ENCODE results near the gene CEP170B.
"Not testable (repeated sequence)": the region's sequence is repeated elsewhere in the genome, so short reads cannot be mapped to it uniquely, and the experiment has no call there.

The CEP170B gene

DNA sequence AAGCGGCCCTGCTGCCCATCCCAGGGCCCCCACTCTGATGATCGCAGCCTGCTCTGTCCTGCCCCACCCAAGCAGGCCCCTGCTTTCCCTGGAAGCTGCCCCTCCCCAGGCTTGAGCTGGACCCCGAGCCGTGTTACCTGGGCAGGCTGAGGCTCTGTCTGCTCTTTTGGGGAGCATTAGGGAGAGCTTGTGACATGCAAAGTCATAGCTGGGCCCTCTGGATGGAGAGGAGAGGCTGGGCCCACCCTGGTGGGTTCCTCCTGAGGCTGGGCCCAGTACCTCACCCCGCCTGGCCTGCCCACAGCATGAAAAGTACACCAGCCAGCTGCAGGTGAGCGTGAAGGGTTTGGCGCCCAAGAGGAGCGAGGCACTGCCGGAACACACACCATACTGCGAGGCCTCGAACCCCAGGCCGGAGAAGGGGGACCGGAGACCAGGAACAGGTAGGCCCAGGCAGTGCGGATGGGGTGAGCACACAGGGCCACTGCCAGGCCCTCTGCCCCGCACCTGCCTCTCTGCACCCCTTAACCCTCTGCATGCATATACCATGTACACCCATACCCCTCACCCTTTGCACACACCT is 15.0 kb downstream of the CEP170B start:
- no peak for DNase-seq

DNA sequence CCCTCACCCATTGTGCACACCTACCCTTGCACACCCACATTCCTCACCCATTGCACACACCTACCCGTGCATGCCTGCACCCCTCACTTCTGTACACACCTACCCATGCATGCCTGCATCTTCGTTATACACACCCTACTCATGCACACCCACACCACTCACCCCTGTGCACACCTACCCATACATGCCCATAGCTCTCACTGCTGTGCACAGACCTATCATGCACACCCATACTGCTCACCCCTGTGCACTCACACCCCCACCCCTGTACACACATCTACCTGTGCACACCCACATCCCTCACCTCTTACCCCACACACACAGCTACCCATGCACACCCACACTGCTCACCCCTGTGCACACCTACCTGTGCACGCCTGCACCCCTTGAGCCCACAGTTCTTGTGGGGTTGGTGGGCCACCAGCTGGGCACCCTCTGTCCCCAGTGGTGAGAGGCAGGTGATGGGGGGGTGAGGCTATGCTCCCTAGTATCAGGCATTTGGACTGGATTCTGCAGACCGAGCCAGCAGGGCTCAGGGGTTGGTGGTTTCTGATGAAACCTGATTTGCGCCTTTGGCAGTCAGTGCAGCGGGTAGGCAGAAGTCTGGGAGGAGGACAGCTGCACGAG is 15.6 kb downstream of the CEP170B start:
- no peak for DNase-seq

DNA sequence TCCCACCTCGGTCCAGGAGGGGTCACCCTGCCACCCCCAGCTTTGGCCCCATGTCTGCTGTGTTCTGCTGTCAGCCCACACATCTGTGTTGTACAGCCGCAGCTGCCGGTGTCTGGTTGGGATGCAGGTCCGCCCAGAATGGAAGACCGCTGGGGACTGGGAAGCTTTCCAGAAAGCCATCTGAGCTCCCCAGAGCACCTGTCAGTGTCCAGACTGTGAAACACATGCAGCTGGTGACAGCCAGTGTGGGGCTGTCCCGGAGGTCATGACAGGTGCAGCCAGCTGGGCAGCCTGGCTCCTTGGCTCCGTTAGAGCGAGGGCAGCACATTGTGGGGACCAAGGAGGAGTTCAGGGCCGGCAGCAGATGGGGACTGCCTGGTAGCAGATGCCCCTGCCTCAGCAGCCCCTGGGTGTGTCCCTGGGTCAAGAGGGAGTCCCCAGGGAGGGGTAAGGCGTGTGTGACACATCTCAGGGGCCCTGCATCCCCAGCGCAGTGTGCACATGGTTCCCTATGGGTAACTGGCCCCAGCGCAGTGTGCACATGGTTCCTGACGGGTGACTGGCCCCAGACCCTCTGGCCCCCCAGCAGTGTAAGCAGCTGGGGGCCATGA is 16.4 kb downstream of the CEP170B start:
- DNase-seq, result peak; percentile 67

DNA sequence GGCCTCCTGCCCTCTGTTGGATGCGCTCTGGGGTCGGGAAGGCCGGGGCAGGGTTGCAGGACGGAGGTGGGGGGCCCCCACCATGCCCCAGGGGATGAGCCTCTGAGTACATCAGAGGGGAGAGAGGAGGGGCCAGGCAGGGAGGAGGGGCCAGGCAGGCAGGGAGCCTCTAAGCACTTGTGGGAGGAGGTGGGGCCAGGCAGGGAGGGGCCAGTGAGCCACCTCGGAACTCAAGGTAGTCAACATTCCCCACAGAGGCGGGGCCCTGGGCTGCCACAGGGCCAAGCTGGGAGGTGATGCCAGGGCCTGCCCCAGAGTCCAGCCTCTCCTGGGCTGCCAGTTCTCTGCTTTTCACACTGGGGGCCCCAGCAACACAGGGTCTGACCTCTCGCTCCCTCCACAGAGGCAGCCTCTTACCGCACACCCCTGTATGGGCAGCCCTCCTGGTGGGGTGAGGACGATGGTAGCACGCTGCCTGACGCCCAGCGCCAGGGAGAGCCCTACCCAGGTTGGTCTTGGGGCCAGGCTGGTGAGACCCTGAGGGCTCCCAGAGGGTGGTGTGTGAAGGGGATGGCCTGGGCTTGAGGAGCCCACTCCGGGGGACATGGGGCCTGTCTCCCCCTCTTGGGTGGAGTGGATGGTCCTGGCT is 17.4 kb downstream of the CEP170B start:
- peak; percentile 58 for DNase-seq

DNA sequence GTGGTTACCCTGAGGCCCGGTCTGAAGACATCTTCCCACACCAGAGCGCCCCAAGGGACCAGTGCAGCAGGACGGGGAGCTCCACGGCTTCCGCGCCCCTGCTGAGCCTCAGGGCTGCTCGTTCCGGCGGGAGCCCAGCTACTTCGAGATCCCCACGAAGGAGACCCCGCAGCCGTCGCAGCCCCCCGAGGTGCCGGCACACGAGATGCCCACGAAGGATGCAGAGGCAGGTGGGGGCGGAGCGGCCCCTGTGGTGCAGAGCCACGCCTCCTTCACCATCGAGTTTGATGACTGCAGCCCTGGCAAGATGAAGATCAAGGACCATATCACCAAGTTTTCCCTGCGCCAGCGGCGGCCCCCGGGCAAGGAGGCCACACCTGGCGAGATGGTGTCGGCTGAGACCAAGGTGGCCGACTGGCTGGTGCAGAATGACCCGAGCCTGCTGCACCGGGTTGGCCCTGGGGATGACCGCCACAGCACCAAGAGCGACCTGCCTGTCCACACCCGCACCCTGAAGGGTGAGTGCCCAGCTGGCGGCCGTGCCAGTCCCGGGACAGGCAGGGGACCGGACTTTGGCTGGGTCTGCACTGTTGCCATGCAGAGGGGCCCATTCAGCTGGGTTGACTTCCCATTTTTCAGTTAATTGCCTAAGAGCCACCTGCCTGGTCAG is 18.1 kb downstream of the CEP170B start:
- no peak for DNase-seq

DNA sequence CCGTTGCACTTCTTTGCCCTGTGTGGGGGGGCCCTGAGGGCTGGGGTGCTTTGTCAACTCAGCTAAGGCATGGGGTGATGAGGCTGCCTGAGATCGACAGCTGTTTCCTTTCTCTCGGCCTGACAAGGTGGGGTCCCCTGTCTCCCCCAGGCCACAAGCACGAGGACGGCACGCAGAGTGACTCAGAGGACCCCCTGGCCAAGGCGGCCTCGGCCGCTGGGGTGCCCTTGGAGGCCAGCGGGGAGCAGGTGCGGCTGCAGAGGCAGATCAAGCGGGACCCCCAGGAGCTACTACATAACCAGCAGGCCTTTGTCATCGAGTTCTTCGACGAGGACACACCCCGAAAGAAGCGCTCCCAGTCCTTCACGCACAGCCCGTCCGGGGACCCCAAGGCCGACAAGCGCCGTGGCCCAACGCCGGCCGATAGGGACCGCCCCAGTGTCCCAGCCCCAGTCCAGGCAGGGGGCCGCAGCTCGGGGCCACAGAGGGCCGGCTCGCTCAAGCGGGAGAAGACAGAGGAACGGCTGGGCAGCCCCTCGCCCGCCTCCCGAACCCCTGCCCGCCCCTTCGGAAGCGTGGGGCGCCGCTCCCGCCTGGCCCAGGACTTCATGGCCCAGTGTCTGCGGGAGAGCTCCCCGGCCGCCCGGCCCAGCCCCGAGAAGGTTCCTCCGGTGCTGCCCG is 18.8 kb downstream of the CEP170B start:
- no peak for DNase-seq

DNA sequence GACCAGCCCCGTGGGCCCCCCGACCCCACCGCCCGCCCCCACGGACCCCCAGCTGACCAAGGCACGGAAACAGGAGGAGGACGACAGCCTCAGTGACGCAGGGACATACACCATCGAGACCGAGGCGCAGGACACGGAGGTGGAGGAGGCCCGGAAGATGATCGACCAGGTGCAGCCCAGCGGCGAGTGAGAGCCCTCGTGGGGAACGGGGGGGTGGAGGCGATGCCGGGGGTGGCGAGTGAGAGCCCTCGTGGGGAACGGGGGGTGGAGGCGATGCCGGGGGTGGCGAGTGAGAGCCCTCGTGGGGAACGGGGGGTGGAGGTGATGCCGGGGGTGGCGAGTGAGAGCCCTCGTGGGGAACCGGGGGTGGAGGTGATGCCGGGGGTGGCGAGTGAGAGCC is 19.3 kb downstream of the CEP170B start:
- not testable (repeated sequence) for DNase-seq

DNA sequence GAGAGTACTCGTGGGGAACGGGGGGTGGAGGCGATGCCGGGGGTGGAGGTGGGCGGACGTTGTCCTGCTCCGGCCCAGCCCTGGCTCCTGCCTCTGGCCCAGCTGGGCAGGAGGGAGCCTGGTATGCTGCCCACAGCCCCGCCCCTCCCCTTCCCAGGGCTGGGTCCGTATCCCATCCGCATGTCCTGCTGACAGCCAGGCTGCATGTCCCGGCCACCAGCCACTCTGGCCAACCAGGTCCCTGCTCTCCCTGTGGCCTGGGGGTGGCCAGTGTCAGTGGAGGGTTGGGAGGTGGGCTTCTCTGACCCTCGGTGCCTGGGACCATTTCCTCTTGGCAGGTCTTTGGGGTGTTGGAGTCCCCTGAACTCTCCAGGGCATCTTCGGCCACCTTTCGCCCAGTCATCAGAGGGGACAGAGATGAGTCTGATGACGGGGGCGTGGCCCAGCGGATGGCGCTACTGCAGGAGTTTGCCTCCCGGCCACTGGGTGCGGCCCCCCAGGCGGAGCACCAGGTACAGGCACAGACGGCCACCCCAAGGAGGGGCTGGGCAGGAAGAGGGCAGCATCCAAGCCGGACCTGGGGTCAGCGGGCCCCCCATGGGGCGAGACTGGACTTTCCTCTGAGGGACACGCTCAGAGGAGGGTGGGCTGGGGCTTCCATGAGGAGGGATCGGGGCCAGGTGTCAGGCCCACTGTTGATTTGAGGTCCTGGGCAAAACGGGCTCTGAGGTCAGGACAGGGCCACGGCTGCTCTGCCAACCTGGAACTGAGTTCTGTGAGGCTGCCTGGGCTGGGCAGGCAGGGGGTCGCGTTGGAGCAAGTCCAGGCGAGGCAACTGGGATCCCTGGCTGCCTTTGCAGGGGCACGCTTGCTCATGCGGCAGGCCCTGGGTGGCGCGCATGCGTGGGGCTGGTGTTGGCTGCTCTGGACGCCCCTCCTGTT is 20.2 kb downstream of the CEP170B start:
- no peak for DNase-seq

DNA sequence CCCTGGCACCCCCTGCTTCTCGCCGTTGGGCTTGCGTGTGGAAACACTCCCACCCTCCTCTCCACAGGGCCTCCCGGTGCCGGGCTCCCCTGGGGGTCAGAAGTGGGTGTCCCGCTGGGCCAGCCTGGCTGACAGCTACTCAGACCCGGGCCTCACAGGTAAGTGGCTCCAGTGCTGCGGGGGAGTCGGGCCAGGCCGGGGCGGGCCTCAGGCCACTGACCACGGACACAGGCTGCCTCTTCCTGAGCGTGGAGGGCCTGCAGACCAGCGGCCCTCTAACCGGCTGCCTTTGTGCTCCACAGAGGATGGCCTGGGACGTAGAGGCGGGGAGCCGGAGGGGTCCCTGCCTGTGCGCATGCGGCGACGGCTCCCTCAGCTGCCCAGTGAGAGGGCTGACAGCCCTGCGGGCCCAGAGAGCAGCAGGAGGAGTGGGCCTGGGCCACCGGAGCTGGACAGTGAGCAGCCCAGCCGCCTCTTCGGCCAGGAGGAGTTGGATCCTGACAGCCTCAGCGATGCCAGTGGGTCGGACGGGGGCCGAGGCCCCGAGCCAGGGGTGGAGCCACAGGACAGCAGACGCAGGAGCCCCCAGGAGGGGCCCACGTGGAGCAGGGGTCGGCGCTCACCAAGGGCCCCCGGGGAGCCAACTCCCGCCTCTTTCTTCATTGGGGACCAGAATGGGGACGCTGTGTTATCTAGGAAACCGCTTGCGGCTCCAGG is 21.1 kb downstream of the CEP170B start:
- no peak for DNase-seq

DNA sequence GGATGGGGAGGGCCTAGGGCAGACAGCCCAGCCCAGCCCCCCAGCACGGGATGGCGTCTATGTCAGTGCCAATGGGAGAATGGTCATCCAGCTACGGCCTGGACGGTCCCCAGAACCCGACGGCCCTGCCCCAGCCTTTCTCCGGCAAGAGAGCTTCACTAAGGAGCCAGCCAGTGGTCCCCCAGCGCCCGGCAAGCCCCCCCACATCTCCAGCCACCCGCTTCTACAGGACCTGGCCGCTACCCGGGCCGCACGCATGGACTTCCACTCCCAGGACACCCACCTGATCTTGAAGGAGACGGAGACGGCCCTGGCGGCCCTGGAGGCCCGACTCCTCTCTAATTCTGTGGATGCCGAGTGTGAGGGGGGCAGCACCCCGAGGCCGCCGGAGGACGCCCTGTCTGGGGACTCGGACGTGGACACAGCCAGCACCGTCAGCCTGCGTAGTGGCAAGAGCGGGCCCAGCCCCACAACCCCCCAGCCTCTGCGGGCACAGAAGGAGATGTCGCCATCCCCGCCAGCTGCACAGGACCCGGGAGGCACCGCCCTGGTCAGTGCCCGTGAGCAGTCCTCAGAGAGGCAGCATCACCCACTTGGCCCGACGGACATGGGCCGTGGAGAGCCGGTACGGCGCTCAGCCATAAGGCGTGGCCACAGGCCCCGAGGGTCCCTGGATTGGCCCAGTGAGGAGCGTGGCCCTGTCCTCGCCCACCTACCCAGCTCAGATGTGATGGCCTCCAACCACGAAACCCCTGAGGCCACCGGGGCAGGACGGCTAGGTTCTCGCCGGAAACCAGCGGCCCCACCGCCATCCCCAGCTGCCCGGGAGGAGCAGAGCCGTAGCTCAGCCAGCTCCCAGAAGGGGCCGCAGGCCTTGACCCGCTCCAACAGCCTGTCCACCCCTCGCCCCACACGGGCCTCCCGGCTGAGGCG is 21.9 kb downstream of the CEP170B start:
- no peak for DNase-seq

DNA sequence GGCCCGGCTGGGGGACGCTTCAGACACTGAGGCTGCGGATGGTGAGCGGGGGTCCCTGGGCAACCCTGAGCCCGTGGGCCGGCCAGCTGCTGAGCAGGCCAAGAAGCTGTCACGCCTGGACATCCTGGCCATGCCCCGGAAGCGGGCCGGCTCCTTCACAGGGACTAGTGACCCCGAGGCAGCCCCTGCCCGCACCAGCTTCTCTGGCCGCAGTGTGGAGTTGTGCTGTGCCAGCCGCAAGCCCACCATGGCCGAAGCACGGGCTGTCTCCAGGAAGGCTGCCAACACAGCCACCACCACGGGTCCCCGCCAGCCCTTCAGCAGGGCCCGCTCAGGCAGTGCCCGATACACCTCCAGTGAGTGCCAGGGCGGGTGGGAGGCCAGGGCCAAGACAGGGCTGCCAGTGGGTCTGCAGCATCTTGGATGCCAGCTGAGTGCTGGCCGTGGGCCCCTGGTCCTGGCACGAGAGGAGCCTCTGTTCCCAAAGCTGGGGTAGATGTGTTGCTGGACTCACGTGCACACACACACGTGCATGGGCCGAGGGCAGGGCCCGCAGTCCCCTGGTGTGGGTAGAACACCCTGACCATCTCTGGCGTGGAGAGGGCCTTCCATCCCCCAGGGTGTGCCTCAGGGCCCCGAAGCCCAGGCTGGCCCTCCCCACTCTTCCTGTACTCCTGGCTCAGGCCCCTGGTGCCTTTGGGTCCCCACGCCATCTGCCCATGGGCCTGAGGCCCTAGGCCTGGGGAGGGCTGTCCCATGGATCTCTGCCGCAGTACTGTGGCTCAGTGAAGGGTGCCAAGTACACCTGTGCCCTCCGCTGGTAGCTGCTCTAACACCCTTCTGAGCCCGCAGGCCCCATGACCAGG is 22.8 kb downstream of the CEP170B start:
- DNase-seq, result no peak

DNA sequence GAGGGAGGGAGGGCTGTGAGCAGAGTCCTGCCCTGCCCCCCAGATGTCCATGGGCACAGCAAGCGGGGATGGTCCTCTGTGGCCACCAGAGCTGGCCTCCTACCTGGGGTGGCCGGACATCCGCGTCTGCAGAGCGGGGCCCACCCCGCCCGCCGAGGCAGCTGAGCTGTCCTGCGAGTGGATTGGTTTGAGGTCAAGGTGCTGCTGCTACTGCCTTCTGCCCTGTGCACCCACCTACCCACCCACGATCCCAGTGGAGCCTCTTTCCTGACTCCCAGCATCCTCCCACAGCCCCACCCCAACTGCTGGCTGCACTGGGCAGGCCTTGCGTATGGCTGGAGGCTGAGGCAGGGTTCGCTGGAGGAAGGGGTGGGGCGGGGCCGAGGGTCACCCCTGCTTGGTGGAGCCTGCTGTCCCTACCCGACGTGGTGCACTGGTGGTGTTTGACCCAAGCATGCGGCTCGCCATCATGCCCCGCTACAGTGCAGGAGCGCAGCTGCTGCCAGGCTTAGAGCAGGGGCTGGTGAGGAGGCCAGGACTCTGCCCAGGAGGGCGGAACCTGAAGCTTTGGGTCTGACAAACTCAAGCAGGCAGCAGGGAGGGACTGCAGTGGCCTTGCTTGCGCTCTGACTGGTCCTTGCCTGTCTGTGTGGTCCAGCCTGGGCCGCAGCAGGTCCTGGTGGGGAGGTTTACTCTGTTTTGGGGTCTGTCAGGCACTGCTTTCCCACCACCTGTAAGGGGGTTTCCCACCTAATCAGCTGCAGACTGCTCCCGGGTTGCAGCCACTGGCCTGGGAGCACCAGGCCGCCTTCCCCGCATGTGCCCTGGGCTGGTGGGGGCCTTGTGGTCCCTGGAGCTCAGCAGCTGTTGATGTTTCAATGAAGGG is 23.7 kb downstream of the CEP170B start:
- no peak for DNase-seq

DNA sequence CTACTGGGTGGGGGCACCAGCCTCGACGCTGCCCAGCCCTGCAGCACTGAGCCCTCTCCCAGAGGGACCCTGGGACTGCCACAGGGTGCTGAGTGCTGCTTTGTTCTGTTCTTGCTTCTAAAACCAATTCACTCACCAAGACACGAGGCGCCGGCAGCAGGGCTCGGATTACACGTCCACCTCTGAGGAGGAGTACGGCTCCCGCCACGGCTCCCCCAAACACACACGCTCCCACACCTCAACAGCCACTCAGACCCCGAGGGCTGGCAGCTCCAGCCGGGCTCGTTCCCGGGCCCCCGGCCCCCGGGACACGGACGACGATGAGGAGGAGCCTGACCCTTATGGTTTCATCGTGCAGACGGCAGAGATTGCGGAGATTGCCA is 24.3 kb downstream of the CEP170B start:
- no peak for DNase-seq

DNA sequence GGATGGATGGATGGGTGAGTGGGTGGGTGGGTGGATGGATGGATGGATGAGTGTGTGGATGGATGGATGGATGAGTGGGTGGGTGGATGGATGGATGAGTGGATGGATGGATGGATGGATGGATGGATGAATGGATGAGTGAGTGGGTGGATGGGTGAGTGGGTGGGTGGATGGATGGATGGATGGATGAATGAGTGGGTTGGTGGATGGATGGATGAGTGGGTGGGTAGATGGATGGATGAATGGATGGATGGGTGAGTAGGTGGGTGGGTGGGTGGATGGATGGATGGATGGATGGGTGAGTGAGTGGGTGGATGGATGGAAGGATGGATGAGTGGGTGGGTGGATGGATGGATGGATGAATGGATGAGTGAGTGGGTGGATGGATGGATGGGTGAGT is 25.2 kb downstream of the CEP170B start:
- not testable (repeated sequence) for DNase-seq

DNA sequence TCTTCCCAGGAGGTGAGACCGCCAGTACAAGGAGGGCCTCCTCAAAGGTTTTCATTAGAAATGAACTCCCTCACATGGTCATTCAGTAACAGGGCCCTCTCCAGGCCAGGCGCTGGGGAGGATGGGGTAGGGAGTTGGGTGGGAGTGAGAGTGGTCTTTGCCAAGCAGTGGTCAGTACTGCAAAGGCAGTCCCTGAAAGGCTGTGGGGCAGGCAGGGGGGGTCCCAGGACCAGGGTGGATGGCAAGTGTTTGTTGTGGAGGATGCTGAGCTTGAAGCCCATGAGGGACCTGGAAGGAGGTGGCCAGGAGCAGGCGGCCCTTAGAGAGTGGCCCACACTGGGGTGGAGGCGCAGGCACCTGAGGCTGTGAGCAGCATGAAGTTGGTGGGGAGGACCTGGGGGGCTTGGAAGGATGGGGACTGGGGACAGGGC is 26.1 kb downstream of the CEP170B start:
- DNase-seq, result no peak

DNA sequence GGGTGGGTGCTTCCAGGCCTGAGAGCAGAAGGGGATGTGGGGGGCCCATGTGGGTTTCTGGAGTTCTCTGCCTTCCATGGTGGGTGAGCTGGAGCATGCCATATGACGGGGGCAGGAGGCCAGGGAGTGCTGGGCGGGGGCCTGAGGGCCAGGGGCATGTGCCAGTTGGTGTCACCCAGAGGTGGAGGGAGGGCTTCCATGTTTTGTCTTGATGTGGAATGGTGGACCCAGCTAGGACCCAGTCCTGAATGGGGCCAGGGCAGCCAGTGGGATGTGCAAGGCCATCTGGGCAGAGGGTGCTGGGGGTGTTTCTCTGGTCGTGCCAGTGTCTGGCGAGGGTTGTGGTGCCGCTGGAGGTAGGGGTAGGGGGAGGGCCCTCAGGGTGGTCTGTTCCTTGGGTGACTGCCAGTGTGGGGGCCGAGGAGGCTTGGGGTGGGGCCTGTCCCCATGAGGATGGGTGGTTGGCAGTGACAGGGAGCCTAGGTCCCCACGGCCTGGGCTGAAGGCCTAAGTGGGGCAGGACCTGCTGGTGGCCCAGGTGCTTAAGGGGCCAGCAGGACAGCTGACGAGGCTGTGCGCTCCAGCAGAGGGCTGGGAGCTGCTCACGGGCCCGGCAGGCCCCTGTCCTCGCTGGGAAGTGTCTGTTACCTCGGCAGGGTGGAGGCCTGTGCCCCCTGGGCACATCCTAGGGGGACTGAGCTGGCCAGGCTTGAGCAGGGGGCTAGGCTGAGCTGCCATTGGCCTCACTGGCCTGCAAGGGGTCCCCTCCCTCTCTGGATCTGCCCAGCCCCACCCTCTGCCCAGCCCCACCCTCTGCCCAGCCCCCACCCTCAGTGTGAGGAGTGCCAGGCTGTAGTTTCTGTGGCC is 26.8 kb downstream of the CEP170B start:
- no peak for DNase-seq
